ENCODE data around the gene TJP1. TPM values are rescaled to one million over a fixed set of nuclear protein-coding genes. Genes with fewer than 3 reads are reported as not detected.

TJP1 gene
- total RNA-seq, 1 donor from 2014 or later, result 159 TPM

- Mint-ChIP-seq H3K27me3 (ENCODE audit: low read depth) (no peaks in the 10 kb centered on the region), H3K4me3 (no peak overlapping the region), H3K27ac (peak overlapping the region; percentile 68), H3K4me1 (peaks cover 23% of the 10 kb centered on the region), H3K9me3 (peaks cover 6% of the 10 kb centered on the region), H3K36me3 (peaks cover 16% of the 10 kb centered on the region)
- no peak for TF ChIP-seq CTCF (IDR thresholded peaks at IDR 0.05; ENCODE audit: unreplicated experiment)
- DNase-seq (ENCODE audit: low spot score in 2 of 2, unreplicated experiment in 2 of 2), result no peak
These were observed 72.7 kb downstream of the TJP1 start for GRCh38 chr15:29749365-29750086.

GRCh38 chr15:29747837-29748417 lies 74.3 kb downstream of the TJP1 start:
- H3K36me3 Mint-ChIP-seq, result peaks cover 8% of the 10 kb centered on the region
- H3K27ac Mint-ChIP-seq, result peak overlapping the region; percentile 50
- DNase-seq (ENCODE audit: low spot score in 2 of 2, unreplicated experiment in 2 of 2), result no peak
- H3K4me3 Mint-ChIP-seq, result no peak overlapping the region
- H3K4me1 Mint-ChIP-seq, result peaks cover 23% of the 10 kb centered on the region
- no peaks in the 10 kb centered on the region for H3K9me3 Mint-ChIP-seq
- TF ChIP-seq CTCF (IDR thresholded peaks at IDR 0.05; ENCODE audit: unreplicated experiment), result peak; percentile 54
- no peaks in the 10 kb centered on the region for H3K27me3 Mint-ChIP-seq (ENCODE audit: low read depth)

GRCh38 chr15:29743475-29743874 lies 78.8 kb downstream of the TJP1 start:
- Mint-ChIP-seq H3K27ac (no peak overlapping the region), H3K4me1 (peaks cover 2% of the 10 kb centered on the region), H3K27me3 (ENCODE audit: low read depth) (no peaks in the 10 kb centered on the region), H3K36me3 (peaks cover 21% of the 10 kb centered on the region), H3K9me3 (no peaks in the 10 kb centered on the region), H3K4me3 (no peak overlapping the region)
- no peak for DNase-seq (ENCODE audit: low spot score in 2 of 2, unreplicated experiment in 2 of 2)
- no peak for TF ChIP-seq CTCF (IDR thresholded peaks at IDR 0.05; ENCODE audit: unreplicated experiment)

- H3K4me3 Mint-ChIP-seq, result no peak overlapping the region
- H3K9me3 Mint-ChIP-seq, result no peaks in the 10 kb centered on the region
- H3K27ac Mint-ChIP-seq, result no peak overlapping the region
- peaks cover 31% of the 10 kb centered on the region for H3K36me3 Mint-ChIP-seq
- H3K4me1 Mint-ChIP-seq, result peaks cover 4% of the 10 kb centered on the region
- no peaks in the 10 kb centered on the region for H3K27me3 Mint-ChIP-seq (ENCODE audit: low read depth)
- TF ChIP-seq CTCF (IDR thresholded peaks at IDR 0.05; ENCODE audit: unreplicated experiment), result no peak
- no peak for DNase-seq (ENCODE audit: low spot score in 2 of 2, unreplicated experiment in 2 of 2)
These were observed 81.5 kb downstream of the TJP1 start for GRCh38 chr15:29740692-29741311.

GRCh38 chr15:29736744-29737020 lies 85.6 kb downstream of the TJP1 start:
- TF ChIP-seq CTCF (IDR thresholded peaks at IDR 0.05; ENCODE audit: unreplicated experiment), result no peak
- Mint-ChIP-seq H3K4me3 (no peak overlapping the region), H3K27me3 (ENCODE audit: low read depth) (no peaks in the 10 kb centered on the region), H3K4me1 (peaks cover 7% of the 10 kb centered on the region), H3K9me3 (no peaks in the 10 kb centered on the region), H3K36me3 (peaks cover 43% of the 10 kb centered on the region), H3K27ac (peak overlapping the region; percentile 59)
- DNase-seq (ENCODE audit: low spot score in 2 of 2, unreplicated experiment in 2 of 2), result no peak
